Smooth muscle cell of the brain vasculature (primary cell): ENCODE results near the gene PTH2.
"Not testable (repeated sequence)": the region's sequence is repeated elsewhere in the genome, so short reads cannot be mapped to it uniquely, and the experiment has no call there.

ENCODE experiments used
- DNase-seq: peaks from one replicate; pipeline ENCODE4 v3.0.0-alpha.2; 2012; ENCODE audit warnings: low read depth, low spot score

The PTH2 gene

DNA sequence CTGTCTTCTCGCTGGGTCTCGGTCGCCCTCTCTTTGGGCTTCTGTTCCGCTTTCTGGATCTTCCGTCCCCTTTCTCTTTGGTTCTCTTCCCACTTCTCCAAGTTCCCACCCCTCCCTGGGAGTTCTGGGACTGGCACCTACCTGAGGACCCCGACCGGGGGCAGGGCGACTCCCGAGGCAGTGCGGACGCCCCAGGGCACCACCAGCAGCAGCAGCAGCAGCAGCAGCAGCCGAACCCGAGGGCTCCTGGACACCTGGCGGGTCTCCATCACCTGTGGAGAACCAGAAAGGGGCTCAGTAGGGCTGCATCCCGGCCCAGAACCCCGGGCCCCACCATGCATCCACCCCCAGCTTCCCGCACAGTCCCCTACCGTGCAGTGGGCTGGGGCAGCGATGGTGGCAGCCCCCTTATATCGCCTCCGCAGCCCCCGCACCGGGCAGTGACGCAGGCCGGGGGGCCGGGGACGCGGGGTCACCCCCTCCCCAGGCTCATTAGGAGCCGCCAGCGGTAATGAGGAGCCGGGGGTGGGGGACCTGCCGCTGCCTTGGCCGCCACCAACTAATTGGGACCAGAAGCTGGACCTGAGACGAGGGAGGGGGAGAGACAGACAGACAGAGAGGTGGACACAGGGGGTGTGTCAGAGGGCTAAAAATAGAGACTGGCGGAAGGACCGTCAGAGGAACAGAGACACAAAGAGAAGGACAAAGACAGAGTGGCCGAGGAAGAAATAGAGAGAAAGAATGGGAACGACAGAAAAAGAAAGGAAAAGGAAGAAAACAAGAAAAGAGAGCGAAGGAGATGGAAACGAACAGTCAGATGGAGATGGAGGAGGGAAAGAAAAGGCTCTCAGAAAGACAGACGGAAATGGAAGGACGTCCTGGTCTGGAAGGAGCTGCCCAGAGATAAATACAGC lies at the start of gene PTH2:
Gene PTH2 (minus strand): TSS at position 371 of the 914 bp plus-strand sequence. CDS start 102 bp downstream, at position 269.
- DNase-seq: no peak

DNA sequence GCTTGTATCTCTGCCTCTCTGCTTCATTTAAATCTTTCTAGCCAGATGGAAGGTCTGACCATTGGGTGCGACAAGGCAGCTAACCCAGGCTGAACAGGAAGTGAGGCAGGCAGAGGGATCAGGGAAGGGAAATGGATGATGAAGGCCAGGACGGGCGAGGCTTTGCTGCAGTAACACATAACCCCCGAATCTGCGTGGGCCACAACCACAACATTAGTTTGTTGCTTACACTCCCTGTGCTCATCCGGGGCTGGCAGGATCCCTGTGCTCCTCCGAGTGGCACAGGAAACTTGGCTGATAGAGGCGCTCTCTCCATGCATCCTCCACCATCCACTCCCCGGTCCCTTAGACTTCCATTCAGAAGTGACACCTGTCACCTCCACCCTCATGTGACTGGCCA lies 49.7 kb upstream of the PTH2 start:
- no peak for DNase-seq

- DNase-seq: no peak
These were observed 47.4 kb upstream of the PTH2 start for GRCh38 chr19:49470615-49470978.

- no peak for DNase-seq
These were observed 46.8 kb upstream of the PTH2 start for GRCh38 chr19:49469828-49470614.

GRCh38 chr19:49468746-49469447 lies 45.7 kb upstream of the PTH2 start:
- DNase-seq: no peak

DNA sequence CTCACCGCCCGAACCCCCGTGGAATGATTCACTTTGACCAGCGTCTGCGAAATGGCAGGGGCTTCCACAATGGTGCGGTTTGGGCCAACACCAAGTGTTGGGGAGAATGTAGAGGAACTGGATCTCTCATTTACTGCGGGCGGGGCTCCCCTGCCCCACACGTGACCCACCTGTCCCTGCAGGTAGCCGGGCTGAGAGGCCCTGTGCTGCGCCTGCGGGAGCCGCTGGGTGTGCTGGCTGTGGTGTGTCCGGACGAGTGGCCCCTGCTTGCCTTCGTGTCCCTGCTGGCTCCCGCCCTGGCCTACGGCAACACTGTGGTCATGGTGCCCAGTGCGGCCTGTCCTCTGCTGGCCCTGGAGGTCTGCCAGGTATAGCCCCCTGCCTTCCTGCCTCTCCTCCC lies 45.0 kb upstream of the PTH2 start:
- DNase-seq: no peak

DNA sequence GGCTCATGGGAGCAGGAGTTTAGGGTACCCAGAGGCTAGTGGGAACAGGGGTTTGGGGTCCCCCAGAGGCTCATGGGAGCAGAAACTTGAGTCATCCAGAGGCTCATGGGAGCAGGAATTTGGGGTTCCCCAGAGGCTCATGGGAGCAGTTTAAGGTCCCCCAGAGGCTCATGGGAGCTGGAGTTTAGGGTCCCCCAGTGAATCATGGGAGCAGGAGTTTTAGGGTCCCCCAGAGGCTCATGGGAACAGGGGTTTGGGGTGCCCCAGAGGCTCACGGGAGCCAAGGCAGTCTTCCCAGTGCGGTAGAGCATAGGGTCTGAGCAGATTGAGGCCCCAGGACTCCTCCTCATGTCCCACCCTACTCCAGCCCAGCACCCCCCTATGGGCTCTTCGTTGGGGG lies 42.1 kb upstream of the PTH2 start:
- no peak for DNase-seq

DNA sequence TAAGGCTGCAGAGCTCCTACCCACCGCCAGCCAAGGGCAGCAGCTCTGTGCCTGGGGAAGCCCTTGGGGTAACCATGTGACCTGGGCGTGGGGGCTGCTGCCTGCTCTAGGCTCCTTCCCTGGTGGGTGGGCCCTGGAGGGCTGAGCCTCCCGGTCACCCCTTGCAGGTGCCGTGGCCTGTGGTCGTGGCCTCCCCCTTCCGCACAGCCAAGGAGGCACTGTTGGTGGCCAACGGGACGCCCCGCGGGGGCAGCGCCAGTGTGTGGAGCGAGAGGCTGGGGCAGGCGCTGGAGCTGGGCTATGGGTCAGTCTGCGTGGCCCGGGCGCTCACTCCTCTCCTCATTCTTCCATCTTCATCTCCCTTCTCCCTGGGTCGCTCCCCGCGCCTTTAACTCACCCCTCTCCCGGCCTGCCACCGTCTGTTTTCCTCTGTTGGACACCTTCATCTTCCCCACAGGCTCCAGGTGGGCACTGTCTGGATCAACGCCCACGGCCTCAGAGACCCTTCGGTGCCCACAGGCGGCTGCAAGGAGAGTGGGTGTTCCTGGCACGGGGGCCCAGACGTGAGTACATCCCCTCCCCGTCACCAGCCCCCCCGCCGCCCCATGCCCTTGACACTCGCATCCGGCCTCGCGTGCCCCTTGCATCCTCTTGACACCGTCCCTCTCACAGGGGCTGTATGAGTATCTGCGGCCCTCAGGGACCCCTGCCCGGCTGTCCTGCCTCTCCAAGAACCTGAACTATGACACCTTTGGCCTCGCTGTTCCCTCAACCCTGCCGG lies 40.9 kb upstream of the PTH2 start:
- no peak for DNase-seq

GRCh38 chr19:49462492-49462891 lies 39.3 kb upstream of the PTH2 start:
- no peak for DNase-seq

DNA sequence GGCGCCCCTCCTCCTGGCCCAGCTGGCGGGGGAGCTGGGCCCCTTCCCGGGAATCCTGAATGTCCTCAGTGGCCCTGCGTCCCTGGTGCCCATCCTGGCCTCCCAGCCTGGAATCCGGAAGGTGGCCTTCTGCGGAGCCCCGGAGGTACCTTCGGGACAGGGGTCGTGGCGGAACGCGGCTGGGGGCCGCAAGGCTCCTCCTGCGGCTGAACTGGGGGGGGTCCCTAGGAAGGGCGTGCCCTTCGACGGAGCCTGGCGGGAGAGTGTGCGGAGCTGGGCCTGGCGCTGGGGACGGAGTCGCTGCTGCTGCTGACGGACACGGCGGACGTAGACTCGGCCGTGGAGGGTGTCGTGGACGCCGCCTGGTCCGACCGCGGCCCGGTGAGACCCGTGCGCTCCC lies 38.4 kb upstream of the PTH2 start:
- no peak for DNase-seq

DNA sequence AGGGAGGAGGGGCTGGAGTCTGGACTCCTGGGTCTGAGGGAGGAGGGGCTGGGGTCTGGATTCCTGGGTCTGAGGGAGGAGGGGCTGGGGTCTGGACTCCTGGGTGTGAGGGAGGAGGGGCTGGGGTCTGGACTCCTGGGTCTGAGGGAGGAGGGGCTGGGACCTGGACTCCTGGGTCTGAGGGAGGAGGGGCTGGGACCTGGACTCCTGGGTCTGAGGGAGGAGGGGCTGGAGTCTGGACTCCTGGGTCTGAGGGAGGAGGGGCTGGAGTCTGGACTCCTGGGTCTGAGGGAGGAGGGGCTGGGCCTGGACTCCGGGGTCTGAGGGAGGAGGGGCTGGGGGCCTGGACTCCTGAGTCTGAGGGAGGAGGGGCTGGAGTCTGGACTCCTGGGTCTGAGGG lies 37.9 kb upstream of the PTH2 start:
- DNase-seq: not testable (repeated sequence)

- DNase-seq: no peak
These were observed 36.1 kb upstream of the PTH2 start for GRCh38 chr19:49459388-49459787.

- no peak for DNase-seq
These were observed 35.3 kb upstream of the PTH2 start for GRCh38 chr19:49458567-49458903.

- no peak for DNase-seq
These were observed 33.1 kb upstream of the PTH2 start for GRCh38 chr19:49456326-49456725.

DNA sequence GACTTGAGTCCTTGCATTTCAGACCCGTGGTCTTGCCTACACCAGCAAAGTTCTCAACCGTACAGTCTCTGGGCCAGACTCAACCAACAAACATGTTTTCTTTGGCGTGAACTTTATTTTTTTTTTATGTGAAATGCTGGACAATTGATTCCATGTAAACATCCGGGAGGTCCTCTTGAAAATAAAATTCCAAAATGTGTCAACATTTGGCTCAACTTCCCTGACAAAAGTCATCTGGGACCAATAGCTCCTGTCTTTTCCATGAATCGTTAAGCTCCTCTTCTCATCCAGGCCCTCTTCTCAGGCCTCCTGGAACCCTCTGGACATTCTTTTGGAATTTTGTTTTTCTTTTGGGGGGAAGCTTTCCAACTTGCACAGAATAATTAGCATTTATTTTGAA lies 32.5 kb upstream of the PTH2 start:
- DNase-seq: no peak

DNA sequence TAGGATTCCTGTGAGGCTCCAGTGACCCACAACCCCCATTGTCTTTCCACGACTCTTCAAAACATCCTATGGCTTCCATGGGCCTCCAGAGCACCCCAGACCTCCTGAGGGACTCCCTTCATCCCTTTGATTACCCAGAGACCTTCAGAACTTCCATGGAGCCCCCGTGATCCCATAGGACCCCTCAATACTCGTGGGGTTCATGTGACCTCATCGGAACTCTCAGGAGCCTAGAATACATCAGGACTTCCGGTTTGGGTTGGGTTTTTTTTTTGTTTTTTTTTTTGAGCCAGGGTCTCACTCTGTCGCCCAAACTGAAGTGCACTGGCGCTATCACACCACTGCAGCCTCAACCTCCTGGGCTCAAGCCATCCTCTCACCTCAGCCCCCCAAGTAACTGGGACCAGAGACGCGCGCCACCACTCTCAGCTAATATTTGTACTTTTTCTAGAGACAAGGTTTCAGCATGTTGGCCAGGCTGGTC lies 30.6 kb upstream of the PTH2 start:
- no peak for DNase-seq

DNA sequence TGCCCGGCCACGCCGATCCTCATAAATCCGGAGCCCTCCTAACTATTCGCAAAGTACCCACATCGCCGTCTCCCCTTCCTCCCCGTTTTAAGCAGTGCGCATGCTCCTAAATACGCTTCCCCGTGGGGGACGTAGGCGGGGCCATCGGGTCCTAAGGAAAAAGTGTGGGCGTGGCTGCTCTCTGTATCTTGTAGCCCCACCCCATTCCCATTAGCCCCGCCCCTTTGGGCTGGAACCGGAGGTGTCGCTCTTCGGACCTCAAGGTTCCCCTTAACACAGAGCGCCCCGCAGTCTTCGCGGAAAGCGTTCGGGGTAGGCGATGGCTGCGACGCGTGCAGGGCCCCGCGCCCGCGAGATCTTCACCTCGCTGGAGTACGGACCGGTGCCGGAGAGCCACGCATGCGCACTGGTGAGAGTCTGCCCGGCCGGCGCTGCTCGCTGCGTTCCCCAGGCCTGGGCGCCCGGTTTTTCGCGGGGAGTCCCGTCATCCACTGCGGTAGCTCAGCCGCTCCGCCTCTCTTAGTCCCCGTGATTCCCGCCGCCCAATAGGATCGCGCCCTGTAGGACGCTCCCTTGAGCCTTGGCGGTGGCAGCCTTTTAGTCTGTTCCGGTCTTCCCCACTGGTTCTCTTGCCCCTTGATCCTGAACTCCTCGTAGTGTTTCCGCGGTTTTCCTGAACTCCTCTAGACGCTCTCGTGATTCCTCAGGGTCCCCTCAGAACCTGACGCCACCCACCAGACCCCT lies 29.9 kb upstream of the PTH2 start, which contains the start of gene ALDH16A1:
Gene ALDH16A1 (plus strand): TSS at position 213 of the 744 bp plus-strand sequence. CDS start 107 bp downstream, at position 320.
- peak; percentile 95 for DNase-seq

DNA sequence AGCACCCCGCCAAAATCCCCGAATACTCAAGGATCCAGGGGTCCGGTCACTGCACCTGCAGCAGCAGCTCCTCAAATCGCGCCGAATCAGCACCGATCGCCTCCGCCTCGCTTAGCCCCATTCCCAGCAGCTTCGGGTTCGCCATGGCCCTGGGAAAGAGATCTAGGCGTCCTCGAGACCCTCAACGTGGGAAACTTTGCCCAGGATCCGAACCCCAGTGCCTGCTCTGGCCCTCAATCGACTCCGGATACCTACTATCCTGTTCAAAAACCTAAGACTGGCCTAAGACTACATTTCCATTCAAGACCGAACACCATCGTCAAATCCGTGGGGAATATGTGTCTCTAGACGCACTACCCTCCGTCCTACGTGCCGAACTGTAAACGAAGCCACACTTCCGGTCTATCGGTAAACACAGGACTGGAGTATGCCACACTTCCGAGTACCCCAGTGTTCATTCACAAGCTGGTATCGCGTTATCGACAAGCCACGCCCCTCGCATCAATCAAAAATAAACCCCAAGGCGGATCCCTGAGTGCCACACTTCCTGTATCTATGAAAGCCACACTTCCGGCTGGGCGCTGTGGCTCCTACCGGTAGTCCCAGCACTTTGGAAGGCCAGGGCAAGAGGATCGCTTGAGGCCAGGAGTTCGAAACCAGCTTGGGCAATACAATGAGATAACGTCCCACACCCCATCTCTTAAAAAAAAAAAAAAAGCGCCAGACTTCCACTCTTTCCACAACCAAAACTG lies 28.4 kb upstream of the PTH2 start, which contains the start of gene PIH1D1:
Gene PIH1D1 (minus strand): TSS at position 385 of the 752 bp plus-strand sequence. CDS start 240 bp downstream, at position 145.
- DNase-seq: peak; percentile 97

DNA sequence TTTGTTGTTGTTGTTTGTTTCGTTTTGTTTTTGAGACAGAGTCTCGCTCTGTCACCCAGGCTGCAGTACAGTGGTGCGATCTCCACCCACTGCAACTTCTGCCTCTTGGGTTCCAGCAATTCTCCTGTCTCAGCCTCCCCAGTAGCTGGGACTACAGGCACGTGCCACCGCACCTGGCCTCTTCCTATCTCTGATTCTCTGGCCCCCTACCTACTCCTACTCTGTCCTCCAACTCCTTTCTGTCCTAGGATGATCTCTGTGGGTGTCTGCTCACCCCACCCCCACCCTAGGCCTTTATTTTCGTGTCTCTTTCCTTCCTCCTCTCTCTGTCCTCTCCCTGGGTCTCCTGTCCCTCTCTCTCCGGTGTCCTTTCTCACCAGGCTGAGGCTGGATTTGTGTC lies 27.2 kb upstream of the PTH2 start:
- DNase-seq: no peak

DNA sequence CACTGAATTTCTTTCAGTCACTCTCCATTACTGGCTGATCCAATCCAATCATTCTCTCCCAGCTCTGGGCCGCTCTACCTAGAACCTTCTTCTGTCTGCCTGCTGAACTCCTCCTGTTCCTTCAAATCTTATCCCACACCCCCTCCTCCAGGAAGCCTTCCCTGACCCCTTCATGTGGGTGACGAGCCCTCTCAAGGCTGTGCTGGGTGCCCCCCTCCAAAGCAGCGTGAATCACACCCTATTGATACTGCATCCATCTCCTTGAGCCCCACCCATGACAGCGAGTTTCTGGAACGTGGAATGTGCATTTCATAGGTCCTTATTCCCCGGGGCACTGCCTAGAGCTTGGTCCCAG lies 25.2 kb upstream of the PTH2 start:
- no peak for DNase-seq
